ENCODE results near the gene SND1.

DNA sequence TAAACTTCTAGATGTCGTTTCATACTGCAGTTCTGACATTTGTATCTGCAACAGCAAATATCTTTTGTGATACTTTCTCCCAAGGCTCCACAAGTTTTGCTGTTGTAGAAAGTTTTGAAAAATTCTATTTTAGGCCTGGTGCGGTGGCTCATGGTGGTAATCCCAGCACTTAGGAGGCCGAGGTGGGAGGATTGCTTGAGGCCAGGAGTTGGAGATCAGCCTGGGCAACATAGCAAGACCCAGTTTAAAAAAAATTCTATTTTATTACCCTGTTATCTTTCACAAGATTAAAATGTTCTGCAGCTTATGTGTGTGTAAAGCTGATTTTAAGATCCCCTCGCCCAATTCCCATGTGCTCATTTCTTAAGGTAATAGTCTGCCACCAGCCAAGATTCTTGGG is 1.4 kb downstream of the SND1 start:
- TF ChIP-seq, protein P1, sequence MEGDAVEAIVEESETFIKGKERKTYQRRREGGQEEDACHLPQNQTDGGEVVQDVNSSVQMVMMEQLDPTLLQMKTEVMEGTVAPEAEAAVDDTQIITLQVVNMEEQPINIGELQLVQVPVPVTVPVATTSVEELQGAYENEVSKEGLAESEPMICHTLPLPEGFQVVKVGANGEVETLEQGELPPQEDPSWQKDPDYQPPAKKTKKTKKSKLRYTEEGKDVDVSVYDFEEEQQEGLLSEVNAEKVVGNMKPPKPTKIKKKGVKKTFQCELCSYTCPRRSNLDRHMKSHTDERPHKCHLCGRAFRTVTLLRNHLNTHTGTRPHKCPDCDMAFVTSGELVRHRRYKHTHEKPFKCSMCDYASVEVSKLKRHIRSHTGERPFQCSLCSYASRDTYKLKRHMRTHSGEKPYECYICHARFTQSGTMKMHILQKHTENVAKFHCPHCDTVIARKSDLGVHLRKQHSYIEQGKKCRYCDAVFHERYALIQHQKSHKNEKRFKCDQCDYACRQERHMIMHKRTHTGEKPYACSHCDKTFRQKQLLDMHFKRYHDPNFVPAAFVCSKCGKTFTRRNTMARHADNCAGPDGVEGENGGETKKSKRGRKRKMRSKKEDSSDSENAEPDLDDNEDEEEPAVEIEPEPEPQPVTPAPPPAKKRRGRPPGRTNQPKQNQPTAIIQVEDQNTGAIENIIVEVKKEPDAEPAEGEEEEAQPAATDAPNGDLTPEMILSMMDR (conservative IDR thresholded peaks at IDR 0.05 in 1 of 2, IDR thresholded peaks at IDR 0.05 in 1 of 2; ENCODE audit: low read depth in 1 of 2, low read length in 2 of 2) = no peak
- TF ChIP-seq EZH2 (IDR thresholded peaks at IDR 0.05; ENCODE audit: low read length, missing control alignments) = no peak
